ENCODE results near the gene ASCL3. TPM values are rescaled to one million over a fixed set of nuclear protein-coding genes. Genes with fewer than 3 reads are reported as not detected.

ASCL3 gene
- total and polyA plus RNA-seq, 2 donors (not counting 1 experiment from before 2014, with no cell fraction given): not detected

DNA sequence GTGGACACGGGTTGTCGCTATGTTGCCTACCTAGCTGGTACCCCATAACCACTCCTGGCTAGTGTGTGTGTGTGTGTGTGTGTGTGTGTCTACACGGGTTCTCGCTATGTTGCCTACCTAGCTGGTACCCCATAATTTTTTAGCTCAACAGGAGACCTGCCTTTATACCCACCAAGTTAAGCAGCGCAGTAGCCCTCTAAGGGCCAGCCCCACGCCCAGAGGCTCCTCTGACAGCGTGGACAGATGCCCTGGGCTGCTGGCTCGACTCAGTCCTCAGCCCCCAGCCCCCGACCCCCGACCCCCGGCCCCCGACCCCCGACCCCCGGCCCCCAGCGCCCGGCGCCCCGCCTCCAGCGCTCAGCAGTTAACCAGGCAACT is 32.2 kb downstream of the ASCL3 start:
- CTCF ChIA-PET: interaction anchor here (1.0 to 5.4 kb wide), 2 partner anchors 49 to 227 kb away, joined by 3 to 44 read pairs; no protein-coding TSS in a partner anchor
- Histone ChIP-seq H3K36me3 (replicated peaks in 1 of 2; ENCODE audit: control extremely low read depth in 1 of 2, control insufficient read depth in 1 of 2, extremely low read depth in 1 of 2, insufficient read depth in 2 of 2, low read length in 1 of 2) (no peaks in the 10 kb centered on the region), H2AFZ (ENCODE audit: insufficient read depth, low read depth, low read length, poor library complexity, severe bottlenecking) (peak overlapping the region; percentile 92), H3K4me1 (ENCODE audit: control insufficient read depth in 2 of 2, insufficient read depth in 2 of 2, low read length in 2 of 2) (peaks cover 18 to 26% of the 10 kb centered on the region in 2 donors), H3K9me3 (ENCODE audit: control extremely low read depth in 1 of 3, control insufficient read depth in 2 of 3, insufficient read depth in 1 of 3, low read length in 2 of 3) (no peaks in the 10 kb centered on the region), H3K27ac (ENCODE audit: low read length in 2 of 2) (no peak overlapping the region), H3K4me2 (replicated peaks; ENCODE audit: low read depth, low read length, poor library complexity, severe bottlenecking) (peak overlapping the region; percentile 90), H4K20me1 (ENCODE audit: control insufficient read depth, insufficient read depth, low read length, poor library complexity, severe bottlenecking) (no peaks in the 10 kb centered on the region), H3K4me3 (ENCODE audit: control extremely low read depth in 1 of 5, extremely low read depth in 1 of 5, insufficient read depth in 1 of 5, low read depth in 2 of 5, low read length in 4 of 5) (peak overlapping the region; percentile 61 to 78 (median 69)), H3K79me2 (ENCODE audit: control insufficient read depth, insufficient read depth, low read length) (no peaks in the 10 kb centered on the region), H3K9ac (ENCODE audit: low read length) (peak overlapping the region; percentile 91), H3K27me3 (replicated peaks in 1 of 4; ENCODE audit: control extremely low read depth in 1 of 4, control insufficient read depth in 3 of 4, insufficient read depth in 4 of 4, low read length in 3 of 4) (peaks cover 0 to 3% (median 0%) of the 10 kb centered on the region in 4 experiments)
- Mint-ChIP-seq H3K4me1 (peaks cover 46% of the 10 kb centered on the region), H3K27me3 (peaks cover 2% of the 10 kb centered on the region), H3K27ac (peak overlapping the region; percentile 26), H3K4me3 (peak overlapping the region; percentile 87), H3K9me3 (ENCODE audit: insufficient read depth) (no peaks in the 10 kb centered on the region)
- no peak for TF ChIP-seq EZH2 (IDR thresholded peaks at IDR 0.05; ENCODE audit: borderline replicate concordance, insufficient read depth, low read depth, low read length, poor library complexity, severe bottlenecking)
- TF ChIP-seq, protein P1, sequence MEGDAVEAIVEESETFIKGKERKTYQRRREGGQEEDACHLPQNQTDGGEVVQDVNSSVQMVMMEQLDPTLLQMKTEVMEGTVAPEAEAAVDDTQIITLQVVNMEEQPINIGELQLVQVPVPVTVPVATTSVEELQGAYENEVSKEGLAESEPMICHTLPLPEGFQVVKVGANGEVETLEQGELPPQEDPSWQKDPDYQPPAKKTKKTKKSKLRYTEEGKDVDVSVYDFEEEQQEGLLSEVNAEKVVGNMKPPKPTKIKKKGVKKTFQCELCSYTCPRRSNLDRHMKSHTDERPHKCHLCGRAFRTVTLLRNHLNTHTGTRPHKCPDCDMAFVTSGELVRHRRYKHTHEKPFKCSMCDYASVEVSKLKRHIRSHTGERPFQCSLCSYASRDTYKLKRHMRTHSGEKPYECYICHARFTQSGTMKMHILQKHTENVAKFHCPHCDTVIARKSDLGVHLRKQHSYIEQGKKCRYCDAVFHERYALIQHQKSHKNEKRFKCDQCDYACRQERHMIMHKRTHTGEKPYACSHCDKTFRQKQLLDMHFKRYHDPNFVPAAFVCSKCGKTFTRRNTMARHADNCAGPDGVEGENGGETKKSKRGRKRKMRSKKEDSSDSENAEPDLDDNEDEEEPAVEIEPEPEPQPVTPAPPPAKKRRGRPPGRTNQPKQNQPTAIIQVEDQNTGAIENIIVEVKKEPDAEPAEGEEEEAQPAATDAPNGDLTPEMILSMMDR (IDR thresholded peaks at IDR 0.05): no peak
- 0% methylated on average over 5 of the region's 19 CpGs for WGBS (ENCODE audit: insufficient coverage)
- POLR2A ChIA-PET: interaction anchor here (0.6 to 2.1 kb wide), 4 partner anchors 77 to 1548 kb away, joined by 3 to 9 read pairs (median 4); partner anchors contain the start of genes RPL27A and TRIM66
- intact Hi-C loops (cut with micrococcal nuclease): loop anchor here (2.0 to 5.0 kb wide), 2 partner anchors 222 to 318 kb away; partner anchors contain the start of gene STK33
- DNase-seq (no peak), ATAC-seq (ENCODE audit: low read depth) (peak; percentile 4)

DNA sequence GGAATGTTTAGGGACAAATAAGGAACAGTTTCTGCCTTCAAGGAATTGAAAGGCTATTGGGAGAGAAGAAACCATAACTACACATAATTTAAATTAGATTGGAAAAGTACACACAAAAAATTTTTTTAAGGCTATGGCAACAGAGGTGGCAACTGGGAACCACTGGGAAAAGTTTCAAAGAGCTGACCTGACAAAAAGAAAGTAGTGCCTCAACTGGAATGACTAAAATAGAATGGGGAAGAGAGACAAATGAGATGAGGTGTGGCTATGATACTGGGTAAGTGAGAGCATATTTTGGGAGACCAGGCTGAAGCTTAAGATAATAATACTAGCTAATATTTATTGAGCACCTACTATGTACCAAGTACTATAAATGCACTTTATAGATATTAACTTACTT is 34.7 kb downstream of the ASCL3 start:
- POLR2A ChIA-PET: no interaction called here
- ATAC-seq (ENCODE audit: low read depth): no peak
- H3K27ac ChIP-seq (ENCODE audit: low read length in 2 of 2): no peak overlapping the region
- H3K4me2 ChIP-seq (replicated peaks; ENCODE audit: low read depth, low read length, poor library complexity, severe bottlenecking): no peak overlapping the region
- no peak overlapping the region for H3K9ac ChIP-seq (ENCODE audit: low read length)
- H3K36me3 ChIP-seq (replicated peaks in 1 of 2; ENCODE audit: control extremely low read depth in 1 of 2, control insufficient read depth in 1 of 2, extremely low read depth in 1 of 2, insufficient read depth in 2 of 2, low read length in 1 of 2): no peaks in the 10 kb centered on the region
- peaks cover 5% of the 10 kb centered on the region for H3K27me3 Mint-ChIP-seq
- peaks cover 0 to 3% (median 0%) of the 10 kb centered on the region in 4 experiments for H3K27me3 ChIP-seq (replicated peaks in 1 of 4; ENCODE audit: control extremely low read depth in 1 of 4, control insufficient read depth in 3 of 4, insufficient read depth in 4 of 4, low read length in 3 of 4)
- peaks cover 30% of the 10 kb centered on the region for H3K4me1 Mint-ChIP-seq
- DNase-seq: no peak
- H3K4me1 ChIP-seq (ENCODE audit: control insufficient read depth in 2 of 2, insufficient read depth in 2 of 2, low read length in 2 of 2): peaks cover 7 to 15% of the 10 kb centered on the region in 2 donors
- no peak overlapping the region for H3K4me3 ChIP-seq (ENCODE audit: control extremely low read depth in 1 of 5, extremely low read depth in 1 of 5, insufficient read depth in 1 of 5, low read depth in 2 of 5, low read length in 4 of 5)
- no peaks in the 10 kb centered on the region for H3K9me3 ChIP-seq (ENCODE audit: control extremely low read depth in 1 of 3, control insufficient read depth in 2 of 3, insufficient read depth in 1 of 3, low read length in 2 of 3)
- TF ChIP-seq EZH2 (IDR thresholded peaks at IDR 0.05; ENCODE audit: borderline replicate concordance, insufficient read depth, low read depth, low read length, poor library complexity, severe bottlenecking): no peak
- TF ChIP-seq, protein P1 (IDR thresholded peaks at IDR 0.05): no peak
- CTCF ChIA-PET: no interaction called here
- intact Hi-C loops (cut with micrococcal nuclease): no loop called here
- no peaks in the 10 kb centered on the region for H3K79me2 ChIP-seq (ENCODE audit: control insufficient read depth, insufficient read depth, low read length)
- no peaks in the 10 kb centered on the region for H4K20me1 ChIP-seq (ENCODE audit: control insufficient read depth, insufficient read depth, low read length, poor library complexity, severe bottlenecking)
- no peak overlapping the region for H2AFZ ChIP-seq (ENCODE audit: insufficient read depth, low read depth, low read length, poor library complexity, severe bottlenecking)
- H3K27ac Mint-ChIP-seq: no peak overlapping the region
- peak overlapping the region; percentile 9 for H3K4me3 Mint-ChIP-seq
- H3K9me3 Mint-ChIP-seq (ENCODE audit: insufficient read depth): no peaks in the 10 kb centered on the region
